Hepatocyte (in vitro differentiated cells): ENCODE measurements around the gene PPP2R1B. TPM values are rescaled to one million over a fixed set of nuclear protein-coding genes. Genes with fewer than 3 reads are reported as not detected.

Source experiments
- DNase-seq: peaks from one replicate; pipeline ENCODE4 v3.0.0-alpha.2; 2016; ENCODE audit warnings: low spot score
- H2AFZ ChIP-seq: fragments of 200-600 bp; sonication (generic); 2 replicates; pipeline ENCODE4 v1.6.0; 2016; ENCODE audit warnings: antibody characterized with exemption, mild to moderate bottlenecking
- H3K27ac ChIP-seq: fragments of 200-600 bp; sonication (generic); 2 replicates; pipeline ENCODE4 v1.5.1; 2016; ENCODE audit warnings: mild to moderate bottlenecking
- H3K27me3 ChIP-seq: fragments of 200-600 bp; sonication (generic); 2 replicates; pipeline ENCODE4 v1.6.1; 2016
- H3K36me3 ChIP-seq: fragments of 200-600 bp; sonication (generic); replicated peaks from 2 replicates; pipeline ENCODE4 v1.5.1; 2016; ENCODE audit warnings: low read depth; ENCODE audit not compliant: insufficient read depth
- H3K4me1 ChIP-seq: fragments of 200-600 bp; sonication (generic); 2 replicates; pipeline ENCODE4 v1.5.1; 2016; ENCODE audit warnings: mild to moderate bottlenecking, moderate library complexity; ENCODE audit not compliant: insufficient read depth
- H3K4me2 ChIP-seq: fragments of 200-600 bp; sonication (generic); 2 replicates; pipeline ENCODE4 v1.6.0; 2016
- H3K4me3 ChIP-seq: fragments of 200-600 bp; sonication (generic); 2 replicates; pipeline ENCODE4 v1.5.1; 2016; ENCODE audit warnings: mild to moderate bottlenecking
- H3K79me2 ChIP-seq: fragments of 200-600 bp; sonication (generic); 2 replicates; pipeline ENCODE4 v1.6.0; 2017; ENCODE audit warnings: mild to moderate bottlenecking
- H3K9me2 ChIP-seq: fragments of 200-600 bp; sonication (generic); replicated peaks from 2 replicates; pipeline ENCODE4 v1.6.0; 2017; ENCODE audit warnings: mild to moderate bottlenecking; ENCODE audit not compliant: insufficient read depth
- H3K9me3 ChIP-seq: fragments of 200-600 bp; sonication (generic); 2 replicates; pipeline ENCODE4 v1.5.1; 2016; ENCODE audit warnings: low read depth, mild to moderate bottlenecking
- H4K20me1 ChIP-seq: fragments of 200-600 bp; sonication (generic); 2 replicates; pipeline ENCODE4 v1.6.0; 2016; ENCODE audit warnings: mild to moderate bottlenecking; ENCODE audit not compliant: insufficient read depth, poor library complexity, severe bottlenecking
- CTCF ChIP-seq: fragments of 200-600 bp; sonication (generic); IDR thresholded peaks from 2 replicates; pipeline ENCODE4 v1.5.1; 2016; ENCODE audit warnings: antibody characterized with exemption, mild to moderate bottlenecking; ENCODE audit not compliant: poor library complexity
- EZH2 ChIP-seq: fragments of 200-600 bp; sonication (generic); IDR thresholded peaks from 2 replicates; pipeline ENCODE4 v1.6.1; 2016; ENCODE audit warnings: antibody characterized with exemption, mild to moderate bottlenecking, borderline replicate concordance
- EZH2phosphoT487 ChIP-seq: fragments of 200-600 bp; sonication (generic); IDR thresholded peaks from one replicate; pipeline ENCODE4 v1.6.1; 2018; ENCODE audit warnings: antibody characterized with exemption, mild to moderate bottlenecking, low read depth, moderate library complexity; ENCODE audit not compliant: unreplicated experiment, severe bottlenecking
- WGBS: methylation state at CpG from one replicate; pipeline ENCODE4 v1.1.6; 2016; ENCODE audit warnings: low lambda C conversion rate; ENCODE audit errors: missing lambda C conversion rate; 5-methylcytosine and 5-hydroxymethylcytosine counted together
- polyA plus RNA-seq: library from polyadenylated mRNA; unstranded; fragments of >200 nt; fragmentation: Nextera tagmentation; extraction: Ambion mirVana; gene quantifications from 2 replicates; pipeline ENCODE4 v1.2.1, GENCODE V29; 2016
- total RNA-seq: library from RNA; depleted of rRNA; stranded (reverse); fragments of >200 nt; gene quantifications from 2 replicates; pipeline ENCODE4 v1.2.3, GENCODE V29; 2014

PPP2R1B gene
- total and polyA plus RNA-seq, 2 experiments from 2014 or later = 25.3 to 41.0 TPM

DNA sequence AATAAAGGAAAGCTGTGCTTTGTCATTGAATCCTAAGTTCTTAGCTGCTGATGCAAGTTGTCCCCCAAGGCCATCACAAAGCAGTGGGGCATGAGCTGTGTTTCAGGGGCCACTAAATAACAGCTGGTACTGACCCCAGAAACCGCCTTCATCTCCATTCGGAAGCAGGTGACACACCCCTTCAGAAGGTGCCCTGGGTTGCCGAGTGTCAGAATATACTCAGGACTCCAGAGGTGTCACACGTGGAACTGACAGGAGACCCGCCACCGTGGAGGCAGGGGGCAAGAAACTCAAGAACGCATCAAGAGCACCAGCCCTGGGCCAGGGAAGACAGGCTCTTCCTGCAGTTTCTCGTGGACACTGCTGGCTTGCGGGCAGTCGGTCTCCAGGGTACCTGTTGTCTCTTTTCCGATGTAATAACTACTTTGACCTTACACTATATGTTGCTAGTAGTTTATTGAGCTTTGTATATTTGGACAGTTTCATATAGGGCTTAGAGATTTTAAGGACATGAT lies 41.5 kb downstream of the PPP2R1B start:
- no peak overlapping the region for H3K4me2 ChIP-seq
- no peaks in the 10 kb centered on the region for H3K9me3 ChIP-seq
- H3K36me3 ChIP-seq = no peaks in the 10 kb centered on the region
- H3K27me3 ChIP-seq = no peaks in the 10 kb centered on the region
- H3K27ac ChIP-seq = no peak overlapping the region
- no peak overlapping the region for H2AFZ ChIP-seq
- no peak for DNase-seq
- no peaks in the 10 kb centered on the region for H3K79me2 ChIP-seq
- no peaks in the 10 kb centered on the region for H3K9me2 ChIP-seq
- H4K20me1 ChIP-seq = no peaks in the 10 kb centered on the region
- no peak overlapping the region for H3K4me3 ChIP-seq
- 96% methylated on average over 11 of the region's 11 CpGs for WGBS
- H3K4me1 ChIP-seq = peaks cover 12% of the 10 kb centered on the region
- TF ChIP-seq CTCF (no peak), EZH2phosphoT487 (no peak)

DNA sequence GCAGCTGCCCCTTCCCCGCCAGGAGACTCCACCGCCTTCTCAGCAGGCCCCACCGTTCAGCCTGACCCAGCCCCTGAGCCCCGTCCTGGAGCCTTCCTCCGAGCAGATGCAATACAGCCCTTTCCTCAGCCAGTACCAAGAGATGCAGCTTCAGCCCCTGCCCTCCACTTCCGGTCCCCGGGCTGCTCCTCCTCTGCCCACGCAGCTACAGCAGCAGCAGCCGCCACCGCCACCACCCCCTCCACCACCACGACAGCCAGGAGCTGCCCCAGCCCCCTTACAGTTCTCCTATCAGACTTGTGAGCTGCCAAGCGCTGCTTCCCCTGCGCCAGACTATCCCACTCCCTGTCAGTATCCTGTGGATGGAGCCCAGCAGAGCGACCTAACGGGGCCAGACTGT lies 42.6 kb downstream of the PPP2R1B start:
- Histone ChIP-seq H3K36me3 (no peaks in the 10 kb centered on the region), H3K79me2 (no peaks in the 10 kb centered on the region), H2AFZ (no peak overlapping the region), H3K27me3 (no peaks in the 10 kb centered on the region), H3K9me2 (no peaks in the 10 kb centered on the region), H3K4me1 (peaks cover 10% of the 10 kb centered on the region), H3K4me2 (no peak overlapping the region), H3K9me3 (no peaks in the 10 kb centered on the region), H3K27ac (no peak overlapping the region), H3K4me3 (no peak overlapping the region), H4K20me1 (no peaks in the 10 kb centered on the region)
- no peak for TF ChIP-seq EZH2phosphoT487
- no peak for TF ChIP-seq CTCF
- no peak for TF ChIP-seq EZH2
- no peak for DNase-seq
- 88% methylated on average over 13 of the region's 15 CpGs for WGBS

- no peaks in the 10 kb centered on the region for H3K27me3 ChIP-seq
- TF ChIP-seq CTCF (no peak), EZH2 (no peak), EZH2phosphoT487 (no peak)
- no peaks in the 10 kb centered on the region for H3K36me3 ChIP-seq
- H3K9me3 ChIP-seq = no peaks in the 10 kb centered on the region
- H3K79me2 ChIP-seq = no peaks in the 10 kb centered on the region
- WGBS = 93% methylated on average over 8 of the region's 8 CpGs
- no peaks in the 10 kb centered on the region for H4K20me1 ChIP-seq
- H2AFZ ChIP-seq = no peak overlapping the region
- no peak overlapping the region for H3K27ac ChIP-seq
- no peak overlapping the region for H3K4me2 ChIP-seq
- peaks cover 16% of the 10 kb centered on the region for H3K4me1 ChIP-seq
- H3K9me2 ChIP-seq = no peaks in the 10 kb centered on the region
- no peak for DNase-seq
- no peak overlapping the region for H3K4me3 ChIP-seq
These were observed 43.7 kb downstream of the PPP2R1B start for GRCh38 chr11:111722501-111722900.
